SH-SY5Y (cell line): ENCODE results near the gene ITGBL1.

Experiments used
- GATA2 ChIP-seq: IDR thresholded peaks from 2 replicates; pipeline ENCODE4 v1.6.1; 2011; ENCODE audit warnings: mild to moderate bottlenecking, low read depth, low read length
- GATA3 ChIP-seq: IDR thresholded peaks from 2 replicates; pipeline ENCODE4 v1.6.1; 2011; ENCODE audit warnings: low read depth, mild to moderate bottlenecking, low read length, moderate library complexity

ITGBL1 gene

DNA sequence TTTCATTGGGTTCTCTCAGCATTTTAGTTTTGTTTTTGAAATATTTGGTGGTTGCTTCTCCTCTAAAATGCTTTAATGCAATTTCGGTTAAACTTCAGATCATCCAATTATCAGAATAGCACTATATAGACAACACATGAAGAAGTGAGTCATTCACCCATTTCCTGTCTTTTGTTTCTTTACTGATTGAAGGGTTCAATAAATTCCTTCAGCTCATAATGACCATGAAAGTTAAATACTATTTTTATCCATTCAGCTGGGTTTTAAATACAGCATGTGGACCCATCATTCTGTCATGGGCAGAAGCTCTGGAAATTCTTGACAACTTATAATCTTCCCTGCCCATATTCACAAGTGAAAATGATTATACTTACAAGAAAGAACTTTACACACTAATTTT is 187.2 kb downstream of the ITGBL1 start:
- no peak for TF ChIP-seq GATA2
- no peak for TF ChIP-seq GATA3

DNA sequence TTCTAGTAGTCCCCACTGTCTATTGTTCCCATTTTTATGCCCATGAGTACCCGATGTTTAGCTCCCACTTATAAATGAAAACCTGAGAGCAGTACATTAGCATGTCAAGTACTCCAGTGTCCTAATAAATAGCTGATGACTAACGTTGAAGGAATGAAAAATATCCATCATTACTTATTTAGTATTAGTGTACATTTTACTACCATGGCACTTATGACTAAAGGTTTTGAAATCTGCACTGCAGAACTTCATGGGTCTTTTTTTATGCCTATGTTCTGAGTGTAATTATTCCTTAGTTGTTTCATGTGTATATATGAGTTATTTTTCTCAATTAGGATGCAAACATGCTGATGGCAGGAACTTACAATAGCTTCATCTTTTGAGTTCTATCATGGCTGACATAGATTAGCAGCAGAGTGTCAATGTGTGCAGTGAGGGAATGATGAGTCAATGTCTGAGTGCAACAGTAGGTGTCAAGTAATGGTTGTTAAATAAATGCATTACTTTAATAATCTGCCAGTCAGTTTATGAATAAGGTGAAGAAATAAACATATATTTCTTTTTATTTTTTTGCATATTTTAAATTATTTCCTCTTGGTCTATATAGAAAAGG is 188.4 kb downstream of the ITGBL1 start:
- TF ChIP-seq GATA2 (no peak), GATA3 (no peak)

DNA sequence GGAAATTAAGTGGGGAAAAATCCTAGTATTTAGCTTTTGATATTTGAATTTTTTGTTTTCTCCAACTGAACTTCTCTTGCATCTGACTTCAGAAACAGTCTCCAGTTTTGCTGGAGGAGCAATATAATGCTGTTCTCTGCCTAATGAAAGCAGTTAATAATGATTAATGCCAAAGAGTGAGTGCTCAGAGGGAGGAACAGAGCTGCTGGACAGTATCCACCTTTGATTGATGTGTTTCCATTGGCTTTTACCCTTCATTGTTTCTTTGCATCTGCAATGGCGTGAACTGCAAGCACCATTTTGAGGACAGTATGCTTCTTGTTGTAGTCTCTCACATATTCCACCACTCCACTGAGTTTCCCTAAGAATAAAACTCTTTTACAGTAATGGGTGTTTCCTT is 193.4 kb downstream of the ITGBL1 start:
- TF ChIP-seq GATA2 (no peak), GATA3 (no peak)

DNA sequence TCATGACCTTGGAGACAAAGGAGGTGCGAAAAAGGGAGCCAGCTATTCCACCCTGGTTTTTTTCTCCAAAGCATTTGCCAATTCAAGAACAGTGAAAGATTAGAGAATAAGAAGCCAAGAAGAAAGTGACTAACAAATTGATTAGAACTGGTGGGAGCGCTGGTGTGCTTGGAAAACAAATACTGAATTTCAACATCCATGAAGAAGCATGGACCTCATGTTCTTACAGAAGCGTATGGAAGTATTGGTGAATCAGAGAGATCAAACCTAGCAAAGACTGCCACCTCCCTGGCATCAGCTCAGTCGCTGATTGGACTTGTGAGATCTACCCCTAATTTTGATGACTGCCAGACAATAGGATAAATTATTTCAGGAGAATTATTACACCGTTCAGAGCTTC is 195.3 kb downstream of the ITGBL1 start:
- TF ChIP-seq GATA3 (no peak), GATA2 (no peak)

DNA sequence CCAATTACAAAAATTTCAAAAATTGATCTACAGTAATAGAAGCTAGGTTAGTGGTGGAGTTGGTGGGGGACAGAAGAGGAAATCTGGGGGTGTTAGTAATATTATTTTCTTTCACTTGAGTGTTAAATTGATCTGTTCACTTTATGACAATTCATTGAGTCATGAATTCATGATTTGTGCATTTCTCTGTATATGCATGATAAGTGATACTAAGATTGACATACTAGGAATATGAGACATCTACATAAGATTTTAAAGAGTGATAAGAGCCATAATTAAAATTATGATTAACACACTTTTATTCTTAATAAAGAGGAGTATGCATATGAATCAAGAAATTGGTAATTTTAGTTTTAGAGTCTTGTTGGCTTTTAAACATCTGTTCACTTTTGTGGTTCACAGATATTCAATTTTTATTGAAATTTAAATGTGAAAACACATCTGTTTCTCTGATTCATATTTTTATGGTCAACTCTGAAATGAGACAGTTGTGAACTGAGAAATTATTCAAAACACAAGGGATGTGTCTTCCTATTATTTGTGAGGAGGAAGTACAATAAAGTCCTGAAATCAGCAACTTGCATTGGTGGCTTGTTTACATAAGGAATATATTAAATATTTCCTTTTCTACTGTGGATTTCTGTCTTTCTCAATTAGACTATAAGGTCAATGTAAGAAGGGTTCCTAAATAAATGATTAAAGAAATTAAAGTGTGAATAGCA is 196.5 kb downstream of the ITGBL1 start:
- TF ChIP-seq GATA2: no peak
- TF ChIP-seq GATA3: no peak

DNA sequence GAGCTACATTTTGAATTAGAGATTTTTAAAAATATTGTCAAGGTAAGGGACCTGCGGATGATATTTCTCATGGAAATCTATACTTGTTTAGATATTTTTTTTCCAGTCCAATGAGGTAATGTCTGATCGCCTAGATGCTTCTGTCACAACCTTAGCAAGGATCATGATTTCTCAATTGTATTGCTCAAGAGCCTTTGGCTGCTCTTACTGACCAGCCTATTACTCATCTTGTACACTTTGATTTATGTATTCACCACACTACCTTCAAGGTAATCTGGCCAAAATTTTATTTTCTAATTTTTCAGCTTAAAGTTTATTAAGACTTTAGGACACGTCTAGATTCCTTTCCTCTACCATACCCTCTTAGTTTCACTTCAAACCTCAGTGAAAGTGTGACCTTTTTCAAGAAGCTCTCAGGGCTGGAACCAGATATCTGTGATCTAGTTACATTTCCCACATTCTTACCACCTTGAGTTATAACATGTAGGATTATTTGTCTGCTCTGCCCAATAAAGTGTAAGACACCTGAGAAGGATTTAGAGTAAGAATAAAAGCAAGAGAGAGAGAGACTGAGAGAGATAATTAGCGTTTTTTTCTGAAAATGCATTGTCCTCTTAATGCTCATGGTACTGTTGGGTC is 197.1 kb downstream of the ITGBL1 start:
- TF ChIP-seq GATA2 (no peak), GATA3 (no peak)

DNA sequence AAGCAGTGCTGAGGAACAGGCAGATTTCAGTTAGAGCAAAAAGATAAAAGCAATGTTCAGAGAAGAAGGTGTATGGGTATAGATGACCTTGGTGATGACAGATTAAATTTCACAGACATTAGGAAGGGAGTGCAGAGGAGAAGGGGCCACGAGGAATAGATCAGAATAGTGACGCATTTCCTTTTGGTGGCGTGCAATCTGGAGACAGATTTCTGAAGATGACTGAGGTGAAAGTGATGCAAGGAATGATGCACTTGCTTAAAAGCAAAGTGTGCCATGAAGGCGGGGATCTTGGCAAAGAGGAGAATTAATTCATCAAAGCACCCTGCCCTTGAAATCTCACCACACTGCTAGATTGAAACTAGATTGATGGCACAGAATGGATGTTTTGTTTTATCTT is 202.4 kb downstream of the ITGBL1 start:
- TF ChIP-seq GATA2: no peak
- no peak for TF ChIP-seq GATA3

DNA sequence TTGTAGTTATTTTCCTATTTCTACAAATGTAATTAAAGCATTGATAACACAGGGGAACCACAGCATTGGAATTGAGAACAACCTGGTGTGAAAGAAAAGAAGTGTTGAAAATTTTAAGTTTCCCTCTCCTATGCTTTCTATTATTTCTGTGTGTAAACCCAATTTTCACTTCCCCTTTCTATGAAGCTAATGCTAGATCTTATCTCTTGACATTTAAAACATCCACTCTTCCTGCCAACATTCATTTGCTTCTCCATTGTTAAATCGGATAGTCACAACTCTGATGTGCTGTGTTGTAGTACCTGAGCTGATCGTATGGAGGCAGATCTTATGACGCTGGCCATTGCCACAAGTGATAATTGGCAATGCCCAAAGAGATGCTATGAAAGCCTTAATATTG is 203.0 kb downstream of the ITGBL1 start:
- TF ChIP-seq GATA3: no peak

DNA sequence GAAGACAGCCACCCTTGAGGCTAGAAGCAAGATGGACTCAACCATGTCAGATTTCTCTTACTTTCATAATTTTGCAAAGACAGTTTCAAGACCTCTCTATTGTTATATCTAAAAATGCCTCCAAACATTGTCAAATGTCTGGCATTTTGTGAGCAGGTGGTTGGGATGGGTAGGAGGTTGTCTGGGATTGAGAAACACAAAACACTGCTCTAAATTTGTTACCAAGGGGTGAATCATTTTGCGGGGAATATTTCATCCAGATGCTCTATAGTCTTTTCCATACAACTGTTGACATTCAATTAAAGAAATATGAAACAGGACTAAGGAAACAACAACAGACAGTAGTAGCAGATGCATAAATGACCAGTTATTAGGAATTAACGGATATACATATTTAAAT is 208.2 kb downstream of the ITGBL1 start:
- TF ChIP-seq GATA2 (no peak), GATA3 (no peak)

DNA sequence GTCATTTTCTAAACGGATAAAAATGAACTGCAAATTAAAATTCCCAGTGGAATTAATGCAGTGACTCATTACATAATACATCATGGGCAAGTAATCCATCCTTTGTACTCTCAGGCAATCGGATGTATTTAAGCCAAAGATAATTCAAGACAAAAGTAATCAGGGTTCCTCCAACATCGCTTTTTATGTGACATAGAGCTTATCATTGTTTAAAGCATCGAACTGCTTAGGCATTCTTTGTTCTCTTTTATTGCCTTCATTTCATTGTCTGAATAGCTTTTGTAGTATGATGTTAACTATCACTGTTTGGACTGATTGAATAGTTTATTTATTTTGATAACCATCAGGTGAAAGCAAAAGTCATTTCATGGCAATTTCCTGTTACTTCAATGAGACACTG is 209.4 kb downstream of the ITGBL1 start:
- TF ChIP-seq GATA2 (no peak), GATA3 (no peak)

DNA sequence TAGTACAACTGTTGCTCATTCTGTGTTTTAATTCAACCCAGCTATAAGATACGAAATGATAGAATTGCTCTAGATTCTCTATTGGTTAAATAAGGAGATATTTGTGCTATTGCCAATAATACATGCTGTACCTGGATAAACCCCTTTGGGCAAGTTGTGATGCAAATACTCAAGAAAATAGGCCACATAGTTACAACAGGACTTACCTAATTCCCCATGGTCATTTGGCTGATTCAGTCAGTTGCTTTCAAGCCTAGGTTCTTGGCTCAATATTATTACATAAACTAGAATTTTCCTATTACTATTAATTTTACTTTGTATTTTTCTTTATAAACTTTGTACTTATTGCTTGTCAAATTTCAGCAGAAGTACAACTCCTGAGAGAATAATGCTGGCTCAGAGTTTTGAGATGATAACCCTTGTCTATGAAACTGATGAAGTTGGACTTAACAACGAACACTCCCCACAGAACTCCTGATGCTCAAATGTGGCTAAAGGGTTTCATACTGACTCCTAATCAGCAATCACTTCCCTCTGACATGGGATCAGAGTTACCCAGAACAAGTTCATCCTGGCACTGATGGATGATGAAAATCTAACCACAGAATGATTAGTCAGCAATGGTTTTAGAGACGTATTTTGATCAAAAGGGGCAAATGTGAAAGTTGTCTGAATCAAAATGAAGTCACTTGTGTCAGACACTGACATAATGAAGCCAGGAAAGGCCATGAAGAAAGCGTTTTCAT is 221.1 kb downstream of the ITGBL1 start:
- TF ChIP-seq GATA2 (no peak), GATA3 (no peak)

DNA sequence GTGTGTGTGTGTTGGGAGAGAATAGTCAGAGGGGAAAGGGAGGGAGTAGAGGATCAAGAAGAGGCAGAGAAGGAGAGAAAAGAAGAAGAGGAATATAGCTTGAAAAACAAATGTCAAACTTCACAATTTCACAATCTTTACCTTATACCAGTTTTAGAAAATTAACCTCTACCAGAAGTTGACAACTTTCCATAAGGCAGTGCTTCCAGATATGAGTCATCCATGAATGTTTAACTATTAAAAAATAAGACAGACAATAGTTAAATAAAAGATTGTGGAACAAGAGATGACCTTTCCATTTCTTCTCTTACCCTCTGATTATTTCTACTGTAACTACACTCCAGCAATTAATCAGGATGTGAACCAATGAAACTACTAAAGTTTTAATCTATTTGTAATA is 229.4 kb downstream of the ITGBL1 start:
- no peak for TF ChIP-seq GATA3
- TF ChIP-seq GATA2: no peak

DNA sequence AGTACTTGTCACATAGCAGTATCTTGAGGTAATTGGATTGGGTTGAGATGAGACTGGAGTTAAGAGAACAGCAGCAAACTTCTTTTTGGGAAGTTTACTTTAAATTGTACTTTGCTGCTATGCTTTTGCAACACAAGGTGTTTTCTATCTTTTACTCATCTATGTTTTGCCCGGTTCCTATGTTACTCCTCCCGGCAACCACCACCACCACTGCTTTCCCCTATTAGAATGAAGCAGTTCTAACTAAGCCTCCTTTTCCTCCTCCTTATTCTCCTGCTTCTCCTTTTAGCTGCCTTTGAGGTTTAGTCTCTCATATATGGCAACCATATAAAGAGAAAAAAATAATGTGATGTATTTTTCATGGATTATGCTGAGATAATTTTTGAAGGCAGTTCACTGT is 233.5 kb downstream of the ITGBL1 start:
- no peak for TF ChIP-seq GATA2
- no peak for TF ChIP-seq GATA3

DNA sequence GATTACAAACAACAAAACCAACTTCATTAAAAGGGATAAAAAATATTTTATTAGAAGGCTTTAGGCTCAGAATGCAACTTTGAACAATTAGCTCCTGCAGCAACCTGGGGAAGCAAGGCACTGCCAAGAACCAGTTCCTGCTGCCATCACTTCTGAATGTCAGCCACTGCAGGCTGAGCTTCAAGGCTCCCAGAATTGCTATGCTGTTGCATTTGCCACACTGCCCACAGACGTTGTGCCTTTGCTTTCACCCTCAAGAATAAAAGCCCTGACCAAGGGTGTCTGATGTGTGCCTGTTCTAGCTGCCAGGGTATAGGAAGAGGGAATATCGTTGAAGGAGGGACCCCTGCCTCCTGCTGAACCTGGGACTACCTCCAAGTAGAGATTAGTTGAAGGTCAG is 238.4 kb downstream of the ITGBL1 start:
- no peak for TF ChIP-seq GATA2
- TF ChIP-seq GATA3: no peak
